NCI-H82 treated with DMSO at 0.1 percent for 48 hours (cell line): Measurements from ENCODE around the gene CDR2.
A peak's percentile ranks its signal among the peaks of the same experiment; 100 is the strongest.
"Not testable (repeated sequence)": the region's sequence is repeated elsewhere in the genome, so short reads cannot be mapped to it uniquely, and the experiment has no call there.

Experiments
- DNase-seq: peaks from one replicate; lab custom pipeline; 2025; ENCODE audit not compliant: unreplicated experiment; lab: John Stamatoyannopoulos, UW

CDR2 gene

GRCh38 chr16:22374311-22375116, at the start of gene CDR2:
TSS of gene CDR2 (minus strand) at chr16:22374619. CDS start at chr16:22374309, 310 bp downstream.
- DNase-seq: peak; percentile 90

DNA sequence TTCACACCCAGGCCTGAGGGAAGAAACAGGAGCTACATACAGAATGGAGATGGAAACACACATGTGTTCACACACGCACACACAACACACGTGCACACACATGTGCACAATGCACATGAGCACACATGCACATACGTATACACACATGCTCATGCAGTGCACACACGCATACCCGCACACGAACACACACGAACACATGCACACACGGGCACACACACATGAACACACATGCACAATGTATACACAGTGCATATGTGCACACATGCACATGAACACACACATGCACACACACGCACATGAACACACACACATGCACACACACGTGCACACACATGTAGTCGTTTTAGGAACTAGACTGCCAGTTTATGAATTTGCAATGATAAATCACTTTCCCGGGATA, 49.3 kb upstream of the CDR2 start:
- DNase-seq: no peak

DNA sequence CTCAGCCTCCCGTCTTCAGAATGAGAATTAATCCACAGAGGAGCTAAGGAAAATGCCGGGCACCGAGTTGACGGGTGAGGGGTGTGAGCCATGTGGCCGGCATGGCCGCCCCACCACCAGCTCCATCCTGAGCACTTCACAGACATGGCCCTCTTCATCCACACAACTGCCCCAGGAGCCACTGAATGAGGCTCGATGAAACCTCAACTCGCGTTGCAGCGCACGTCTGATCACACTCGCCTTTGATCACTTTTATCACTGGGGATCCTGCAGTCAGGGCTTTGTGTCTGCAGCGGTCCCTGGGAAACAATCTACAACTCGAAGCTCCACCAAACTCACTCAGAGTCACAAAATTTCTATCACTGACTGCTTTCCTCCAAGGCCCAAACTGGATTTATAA, 46.7 kb upstream of the CDR2 start:
- no peak for DNase-seq

DNA sequence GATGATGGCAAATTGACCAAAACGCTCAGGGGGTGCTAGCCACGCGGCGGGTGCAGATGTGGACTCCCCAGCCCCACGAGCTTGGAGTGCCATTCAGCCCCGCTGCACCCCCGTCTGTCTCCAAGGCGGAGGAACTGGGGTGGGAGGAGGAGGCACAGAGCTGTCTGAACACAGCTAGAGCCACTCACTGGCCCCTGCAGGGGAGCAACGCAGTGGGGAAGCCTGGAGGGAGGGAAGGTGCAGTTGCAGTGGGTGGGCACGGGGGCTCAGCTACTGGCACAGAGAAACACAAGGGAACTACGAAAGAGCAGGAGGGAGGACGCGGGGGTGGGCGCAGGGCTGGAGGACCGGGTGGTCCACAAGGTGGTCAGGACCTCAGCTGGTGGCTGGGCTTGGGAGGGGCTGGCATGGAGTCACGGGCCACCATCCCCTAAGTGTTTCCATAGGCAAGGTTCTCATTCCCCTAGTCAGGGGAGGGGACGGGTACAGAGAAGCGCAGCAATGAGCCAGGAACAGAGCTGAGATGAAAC, 46.3 kb upstream of the CDR2 start:
- no peak for DNase-seq

DNA sequence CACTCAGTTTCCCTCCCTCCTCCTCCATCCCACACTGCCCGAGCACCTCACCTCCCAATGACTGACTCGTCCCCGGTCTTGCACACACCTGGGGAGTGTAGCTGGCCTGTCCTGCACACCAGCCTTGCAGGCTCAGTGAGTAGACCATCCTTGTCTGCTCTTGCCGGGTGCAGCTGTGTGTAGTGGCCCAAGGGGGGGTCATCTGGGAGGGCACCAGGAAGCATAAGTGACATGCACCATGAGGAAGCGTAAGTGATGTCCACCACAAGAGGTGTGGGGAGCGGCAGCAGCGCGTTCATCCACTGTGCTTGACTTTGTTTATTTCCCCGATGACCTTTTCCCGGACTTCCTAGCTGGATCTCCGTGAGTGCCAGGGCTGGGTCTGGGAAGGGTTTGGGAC, 45.5 kb upstream of the CDR2 start:
- no peak for DNase-seq

DNA sequence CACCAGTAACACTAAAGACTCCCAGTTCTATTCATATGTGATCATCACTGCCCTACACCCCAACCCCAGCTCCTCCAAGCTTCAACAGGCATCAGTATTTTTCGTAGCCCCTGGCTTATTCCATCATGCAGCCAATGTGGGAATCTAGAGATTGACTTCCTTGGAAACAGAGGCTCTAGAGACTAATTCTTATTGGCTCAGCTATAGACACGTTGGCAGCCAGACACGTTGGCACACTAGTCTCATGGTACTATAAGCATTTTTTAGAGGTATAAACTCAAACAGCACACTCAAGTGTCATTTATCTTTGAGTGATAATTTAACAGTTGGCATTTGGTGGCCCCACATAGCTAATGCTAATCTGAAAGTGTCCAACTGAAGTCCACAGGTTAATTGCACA, 44.4 kb upstream of the CDR2 start:
- no peak for DNase-seq

- not testable (repeated sequence) for DNase-seq
Observed at GRCh38 chr16:22417798-22418197, 43.4 kb upstream of the CDR2 start.

GRCh38 chr16:22417019-22417418, 42.6 kb upstream of the CDR2 start:
- no peak for DNase-seq

DNA sequence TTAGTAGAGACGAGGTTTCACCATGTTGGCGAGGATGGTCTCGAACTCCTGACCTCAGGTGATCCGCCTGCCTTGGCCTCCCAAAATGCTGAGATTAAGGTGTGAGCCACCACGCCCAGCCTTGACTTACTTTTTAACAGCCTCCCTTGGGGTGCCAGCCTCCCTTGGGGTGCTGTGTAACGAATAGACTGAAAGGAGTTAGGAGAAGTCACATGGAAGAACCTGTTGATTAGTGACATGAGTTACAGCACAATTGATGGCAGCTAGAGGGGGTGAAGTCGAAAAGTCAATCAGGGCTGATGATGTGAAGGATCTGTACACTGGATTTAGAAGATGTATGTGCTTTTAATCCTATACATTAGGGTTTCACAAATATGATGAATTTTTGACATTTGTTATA, 39.4 kb upstream of the CDR2 start:
- no peak for DNase-seq

GRCh38 chr16:22407486-22407885, 33.1 kb upstream of the CDR2 start:
- no peak for DNase-seq

GRCh38 chr16:22402191-22402590, 27.8 kb upstream of the CDR2 start:
- DNase-seq: no peak

- no peak for DNase-seq
Observed at GRCh38 chr16:22400900-22401299, 26.5 kb upstream of the CDR2 start.

- DNase-seq: no peak
Observed at GRCh38 chr16:22397931-22398330, 23.5 kb upstream of the CDR2 start.

GRCh38 chr16:22397464-22397863, 23.0 kb upstream of the CDR2 start:
- no peak for DNase-seq

- DNase-seq: no peak
Observed at GRCh38 chr16:22395960-22396359, 21.5 kb upstream of the CDR2 start.

- DNase-seq: no peak
Observed at GRCh38 chr16:22394121-22394520, 19.7 kb upstream of the CDR2 start.

DNA sequence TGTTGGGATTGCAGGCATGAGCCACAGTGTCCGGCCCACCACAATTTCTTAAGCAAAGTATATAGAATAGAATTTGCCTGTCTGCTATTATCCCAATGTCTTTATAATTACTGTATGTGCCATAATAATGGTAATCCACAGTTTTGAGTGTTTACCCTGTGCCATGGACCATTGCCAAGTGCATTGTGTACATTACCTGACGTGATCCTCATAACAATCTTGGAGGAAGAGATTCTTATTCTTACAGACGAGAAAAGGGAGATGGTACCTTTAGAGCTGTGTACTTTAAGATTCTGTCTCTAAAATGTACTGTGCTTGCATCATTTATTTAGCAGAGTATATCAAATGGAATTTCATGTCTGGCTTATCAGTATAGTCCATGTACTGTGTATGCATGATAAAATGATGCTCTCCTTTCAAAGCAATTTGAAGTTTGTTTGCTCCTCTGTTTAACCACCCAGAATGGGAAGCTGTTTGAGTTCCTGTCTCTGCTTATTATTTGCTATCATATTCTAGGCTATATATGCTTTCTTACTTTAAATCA, 13.8 kb upstream of the CDR2 start:
- DNase-seq: no peak

- no peak for DNase-seq
Observed at GRCh38 chr16:22386976-22387375, 12.6 kb upstream of the CDR2 start.

DNA sequence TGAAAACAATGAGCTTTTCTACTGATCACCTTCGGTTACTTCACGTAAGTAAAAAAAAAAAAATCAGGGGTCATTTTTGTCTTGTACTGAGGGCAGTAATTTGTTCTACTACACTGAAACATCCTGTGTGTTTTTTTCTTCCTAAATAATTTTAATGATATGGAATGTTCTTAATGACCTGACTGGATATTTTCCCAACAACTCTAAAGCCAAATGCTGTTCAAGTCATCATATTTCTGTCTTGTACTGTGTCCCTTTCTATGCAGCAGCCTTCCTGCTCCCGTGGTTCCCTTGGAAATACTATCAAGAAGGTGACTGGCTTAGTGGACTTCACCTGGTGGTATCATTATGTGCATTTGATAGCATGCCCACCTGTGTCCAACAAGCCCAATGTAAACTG, 10.8 kb upstream of the CDR2 start:
- DNase-seq: no peak

DNA sequence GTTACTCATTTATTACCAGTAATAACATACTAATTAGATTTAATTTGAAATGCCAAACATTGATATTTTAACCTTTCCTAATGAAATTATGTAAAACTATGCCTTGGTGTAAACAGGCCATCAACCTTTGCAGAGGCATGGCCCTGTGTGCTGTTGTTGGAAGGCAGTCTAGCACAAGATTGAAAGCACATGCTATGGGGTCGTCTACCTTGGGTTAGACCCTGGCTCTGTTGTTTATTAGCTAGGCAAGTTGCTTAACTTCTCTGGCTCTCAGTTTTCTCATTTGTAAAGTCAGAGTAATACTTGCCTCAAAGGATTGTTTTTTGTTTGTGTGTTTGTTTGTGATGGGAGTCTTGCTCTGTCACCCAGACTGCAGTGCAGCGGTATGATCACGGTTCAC, 9.4 kb upstream of the CDR2 start:
- DNase-seq: no peak

- no peak for DNase-seq
Observed at GRCh38 chr16:22381392-22381791, 7.0 kb upstream of the CDR2 start.

GRCh38 chr16:22380529-22380928, 6.1 kb upstream of the CDR2 start:
- DNase-seq: no peak

DNA sequence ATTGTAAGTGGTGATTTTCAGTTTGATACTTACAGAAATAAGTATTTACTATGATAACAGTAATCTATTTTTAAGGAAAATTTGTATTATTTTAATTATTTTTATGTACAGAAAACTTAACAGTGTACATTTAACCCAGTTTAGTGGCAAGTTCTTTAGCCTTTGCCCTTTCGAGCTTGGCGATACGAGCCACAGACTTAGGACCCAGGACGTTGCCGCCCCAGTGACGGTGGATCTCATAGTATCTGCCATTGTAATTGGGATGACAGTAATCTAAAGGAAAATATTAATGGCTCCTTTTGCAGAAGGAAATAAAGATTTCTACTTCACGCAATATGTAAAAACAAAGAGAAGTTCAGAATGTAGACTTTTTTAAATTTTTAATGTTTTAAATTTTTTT, 5.2 kb upstream of the CDR2 start:
- no peak for DNase-seq
